Uterus (tissue), 2 donors: ENCODE measurements around the gene LYRM9.

Experiments used
- POLR2A ChIP-seq, 2 donors: fragments of 450-650 bp; IDR thresholded peaks; one replicate each; pipeline ENCODE4 v1.6.1; 2016; ENCODE audit warnings: antibody characterized with exemption in 2 of 2, mild to moderate bottlenecking in 1 of 2, moderate library complexity in 1 of 2
- TF ChIP-seq, protein P1 (sequence below), 4 experiments: fragments of 200-600 bp in 2 of 4; fragments of 450-650 bp in 2 of 4; sonication (generic) in 2 of 4; IDR thresholded peaks; one replicate each; pipeline ENCODE4 v1.5.1; 2016 to 2019; ENCODE audit warnings: antibody characterized with exemption in 4 of 4, mild to moderate bottlenecking in 2 of 4, moderate library complexity in 1 of 4

DNA sequence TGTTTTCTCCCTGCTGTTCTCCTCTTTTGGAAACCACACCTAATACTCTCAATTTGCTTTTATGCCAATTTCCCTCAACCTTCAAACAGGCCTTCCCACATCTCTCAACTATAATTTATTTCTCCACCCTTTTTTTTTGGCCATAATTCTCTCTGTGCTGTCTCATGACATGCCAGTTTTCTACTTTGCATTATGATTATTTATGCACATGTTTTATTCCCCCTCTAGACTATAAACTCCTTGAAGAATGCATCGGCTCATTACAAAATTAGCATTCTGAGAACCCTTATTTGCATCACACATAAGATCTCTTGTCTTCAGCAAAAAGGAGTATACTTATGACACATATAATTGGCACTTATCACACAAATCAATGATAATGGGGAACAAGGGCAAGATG is 10.9 kb upstream of the LYRM9 start:
- TF ChIP-seq POLR2A (IDR thresholded peaks at IDR 0.05): no peak
- TF ChIP-seq, protein P1, sequence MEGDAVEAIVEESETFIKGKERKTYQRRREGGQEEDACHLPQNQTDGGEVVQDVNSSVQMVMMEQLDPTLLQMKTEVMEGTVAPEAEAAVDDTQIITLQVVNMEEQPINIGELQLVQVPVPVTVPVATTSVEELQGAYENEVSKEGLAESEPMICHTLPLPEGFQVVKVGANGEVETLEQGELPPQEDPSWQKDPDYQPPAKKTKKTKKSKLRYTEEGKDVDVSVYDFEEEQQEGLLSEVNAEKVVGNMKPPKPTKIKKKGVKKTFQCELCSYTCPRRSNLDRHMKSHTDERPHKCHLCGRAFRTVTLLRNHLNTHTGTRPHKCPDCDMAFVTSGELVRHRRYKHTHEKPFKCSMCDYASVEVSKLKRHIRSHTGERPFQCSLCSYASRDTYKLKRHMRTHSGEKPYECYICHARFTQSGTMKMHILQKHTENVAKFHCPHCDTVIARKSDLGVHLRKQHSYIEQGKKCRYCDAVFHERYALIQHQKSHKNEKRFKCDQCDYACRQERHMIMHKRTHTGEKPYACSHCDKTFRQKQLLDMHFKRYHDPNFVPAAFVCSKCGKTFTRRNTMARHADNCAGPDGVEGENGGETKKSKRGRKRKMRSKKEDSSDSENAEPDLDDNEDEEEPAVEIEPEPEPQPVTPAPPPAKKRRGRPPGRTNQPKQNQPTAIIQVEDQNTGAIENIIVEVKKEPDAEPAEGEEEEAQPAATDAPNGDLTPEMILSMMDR (IDR thresholded peaks at IDR 0.05): no peak
